ENCODE results near the gene SCN10A. TPM values are rescaled to one million over a fixed set of nuclear protein-coding genes. Genes with fewer than 3 reads are reported as not detected.
A peak's percentile ranks its signal among the peaks of the same experiment; 100 is the strongest.

SCN10A gene
- total RNA-seq, 1 experiment from 2014 or later: not detected

GRCh38 chr3:38649500-38650247 lies 166.3 kb downstream of the SCN10A start, which contains the start of gene SCN5A:
Gene SCN5A (minus strand): TSS chr3:38649687. CDS start chr3:38633307, 16,380 bp downstream.
- no TSS peak for BruUV-seq (replicated peaks)
- CTCF ChIA-PET: no interaction called here
- TF ChIP-seq CTCF (IDR thresholded peaks at IDR 0.05; ENCODE audit: unreplicated experiment): no peak
- DNase-seq: peak; percentile 49
- Mint-ChIP-seq H3K4me1 (ENCODE audit: low read depth, unreplicated experiment) (no peaks in the 10 kb centered on the region), H3K9me3 (ENCODE audit: low read depth, unreplicated experiment) (no peaks in the 10 kb centered on the region), H3K36me3 (ENCODE audit: insufficient read depth, unreplicated experiment) (no peaks in the 10 kb centered on the region), H3K4me3 (ENCODE audit: low read depth, unreplicated experiment) (peak within 1 kb of the TSS; percentile 24), H3K27ac (ENCODE audit: unreplicated experiment) (no peak within 1 kb of the TSS), H3K27me3 (ENCODE audit: unreplicated experiment) (peaks cover 30% of the 10 kb centered on the region)
- intact Hi-C loops (cut with micrococcal nuclease; ENCODE audit: unreplicated experiment): no loop called here

GRCh38 chr3:38648659-38649499 lies 167.1 kb downstream of the SCN10A start:
- CTCF ChIA-PET: no interaction called here
- no peaks in the 10 kb centered on the region for H3K4me1 Mint-ChIP-seq (ENCODE audit: low read depth, unreplicated experiment)
- no TSS peak for BruUV-seq (replicated peaks)
- H3K4me3 Mint-ChIP-seq (ENCODE audit: low read depth, unreplicated experiment): peak overlapping the region; percentile 24
- H3K27me3 Mint-ChIP-seq (ENCODE audit: unreplicated experiment): peaks cover 23% of the 10 kb centered on the region
- intact Hi-C loops (cut with micrococcal nuclease; ENCODE audit: unreplicated experiment): no loop called here
- no peak overlapping the region for H3K27ac Mint-ChIP-seq (ENCODE audit: unreplicated experiment)
- no peak for DNase-seq
- no peaks in the 10 kb centered on the region for H3K36me3 Mint-ChIP-seq (ENCODE audit: insufficient read depth, unreplicated experiment)
- no peaks in the 10 kb centered on the region for H3K9me3 Mint-ChIP-seq (ENCODE audit: low read depth, unreplicated experiment)
- no peak for TF ChIP-seq CTCF (IDR thresholded peaks at IDR 0.05; ENCODE audit: unreplicated experiment)

- Mint-ChIP-seq H3K4me3 (ENCODE audit: low read depth, unreplicated experiment) (peak overlapping the region; percentile 24), H3K27ac (ENCODE audit: unreplicated experiment) (no peak overlapping the region), H3K27me3 (ENCODE audit: unreplicated experiment) (peaks cover 15% of the 10 kb centered on the region), H3K4me1 (ENCODE audit: low read depth, unreplicated experiment) (no peaks in the 10 kb centered on the region), H3K36me3 (ENCODE audit: insufficient read depth, unreplicated experiment) (no peaks in the 10 kb centered on the region), H3K9me3 (ENCODE audit: low read depth, unreplicated experiment) (no peaks in the 10 kb centered on the region)
- CTCF ChIA-PET: interaction anchor here (1.9 to 2.3 kb wide), 2 partner anchors 196 to 352 kb away, joined by 6 to 8 read pairs; no protein-coding TSS in a partner anchor
- intact Hi-C loops (cut with micrococcal nuclease; ENCODE audit: unreplicated experiment): no loop called here
- DNase-seq: no peak
- no TSS peak for BruUV-seq (replicated peaks)
- TF ChIP-seq CTCF (IDR thresholded peaks at IDR 0.05; ENCODE audit: unreplicated experiment): no peak
Measured at GRCh38 chr3:38648024-38648658, 167.9 kb downstream of the SCN10A start.

- BruUV-seq (replicated peaks): no TSS peak
- intact Hi-C loops (cut with micrococcal nuclease; ENCODE audit: unreplicated experiment): no loop called here
- CTCF ChIA-PET: interaction anchor here (1.3 to 2.3 kb wide), 3 partner anchors 15 to 353 kb away, joined by 3 to 8 read pairs (median 6); no protein-coding TSS in a partner anchor
Measured at GRCh38 chr3:38647217-38647970, 168.6 kb downstream of the SCN10A start.

More at GRCh38 chr3:38647217-38647970, 168.6 kb downstream of the SCN10A start:
- no peak for DNase-seq
- Mint-ChIP-seq H3K36me3 (ENCODE audit: insufficient read depth, unreplicated experiment) (no peaks in the 10 kb centered on the region), H3K27me3 (ENCODE audit: unreplicated experiment) (peaks cover 8% of the 10 kb centered on the region), H3K27ac (ENCODE audit: unreplicated experiment) (no peak overlapping the region), H3K4me1 (ENCODE audit: low read depth, unreplicated experiment) (no peaks in the 10 kb centered on the region), H3K9me3 (ENCODE audit: low read depth, unreplicated experiment) (no peaks in the 10 kb centered on the region), H3K4me3 (ENCODE audit: low read depth, unreplicated experiment) (no peak overlapping the region)
- no peak for TF ChIP-seq CTCF (IDR thresholded peaks at IDR 0.05; ENCODE audit: unreplicated experiment)

Measured in Calu3 (cell line).